Tibial nerve (tissue), 4 donors: ENCODE data around the gene NSUN6. TPM values are rescaled to one million over a fixed set of nuclear protein-coding genes. Genes with fewer than 3 reads are reported as not detected.
A peak's percentile ranks its signal among the peaks of the same experiment; 100 is the strongest.

Source experiments
- DNase-seq, 2 donors: peaks; one replicate each; pipeline ENCODE4 v3.0.0-alpha.2; 2019; ENCODE audit warnings: low spot score in 2 of 2
- H3K27ac ChIP-seq, 4 donors: fragments of 200-600 bp; sonication (generic) in 3 of 4; one replicate each; pipeline ENCODE4 v1.5.1; 2017 to 2019; ENCODE audit warnings: mild to moderate bottlenecking in 1 of 4
- H3K27me3 ChIP-seq, 2 donors: fragments of 200-600 bp; sonication (generic) in 1 of 2; one replicate each; pipeline versions ENCODE4 v1.5.1 to v1.6.0; 2017 to 2019
- H3K36me3 ChIP-seq, 3 donors: fragments of 200-600 bp; sonication (generic); one replicate each; pipeline ENCODE4 v1.5.1; 2018 to 2019
- H3K4me1 ChIP-seq, 4 donors: fragments of 200-600 bp; sonication (generic) in 3 of 4; one replicate each; pipeline ENCODE4 v1.5.1; 2017 to 2019
- H3K4me3 ChIP-seq, 4 donors: fragments of 200-600 bp; sonication (generic) in 3 of 4; one replicate each; pipeline ENCODE4 v1.5.1; 2017 to 2019; ENCODE audit warnings: mild to moderate bottlenecking in 1 of 4, moderate library complexity in 1 of 4
- H3K9me3 ChIP-seq, 4 donors: fragments of 200-600 bp; sonication (generic) in 3 of 4; one replicate each; pipeline ENCODE4 v1.5.1; 2017 to 2019
- EP300 ChIP-seq, 2 donors: sonication (generic); formaldehyde crosslinking; IDR thresholded peaks; one replicate each; pipeline ENCODE4 v1.6.1; 2017; ENCODE audit warnings: antibody characterized with exemption in 2 of 2, mild to moderate bottlenecking in 1 of 2
- POLR2A ChIP-seq, 2 donors: fragments of 450-650 bp; IDR thresholded peaks; one replicate each; pipeline ENCODE4 v1.6.1; 2017; ENCODE audit warnings: antibody characterized with exemption in 2 of 2, mild to moderate bottlenecking in 2 of 2, moderate library complexity in 2 of 2
- WGBS, 2 donors: methylation state at CpG; one replicate each; pipeline ENCODE4 v1.1.5; 2018; 5-methylcytosine and 5-hydroxymethylcytosine counted together
- total RNA-seq, 4 donors: library from RNA; depleted of rRNA; stranded (reverse); fragments of >200 nt; gene quantifications; one replicate each; pipeline ENCODE4 v1.1.0, GENCODE V29; 2016
- TF ChIP-seq, protein P1 (sequence below), 5 experiments: fragments of 200-600 bp in 3 of 5; fragments of 450-650 bp in 2 of 5; sonication (generic) in 3 of 5; IDR thresholded peaks; one replicate each; pipeline ENCODE4 v1.5.1; 2016 to 2019; ENCODE audit warnings: antibody characterized with exemption in 5 of 5, mild to moderate bottlenecking in 3 of 5, moderate library complexity in 2 of 5

The NSUN6 gene
- total RNA-seq, 4 donors from 2014 or later, result 15.6 to 30.6 (median 24.7) TPM

DNA sequence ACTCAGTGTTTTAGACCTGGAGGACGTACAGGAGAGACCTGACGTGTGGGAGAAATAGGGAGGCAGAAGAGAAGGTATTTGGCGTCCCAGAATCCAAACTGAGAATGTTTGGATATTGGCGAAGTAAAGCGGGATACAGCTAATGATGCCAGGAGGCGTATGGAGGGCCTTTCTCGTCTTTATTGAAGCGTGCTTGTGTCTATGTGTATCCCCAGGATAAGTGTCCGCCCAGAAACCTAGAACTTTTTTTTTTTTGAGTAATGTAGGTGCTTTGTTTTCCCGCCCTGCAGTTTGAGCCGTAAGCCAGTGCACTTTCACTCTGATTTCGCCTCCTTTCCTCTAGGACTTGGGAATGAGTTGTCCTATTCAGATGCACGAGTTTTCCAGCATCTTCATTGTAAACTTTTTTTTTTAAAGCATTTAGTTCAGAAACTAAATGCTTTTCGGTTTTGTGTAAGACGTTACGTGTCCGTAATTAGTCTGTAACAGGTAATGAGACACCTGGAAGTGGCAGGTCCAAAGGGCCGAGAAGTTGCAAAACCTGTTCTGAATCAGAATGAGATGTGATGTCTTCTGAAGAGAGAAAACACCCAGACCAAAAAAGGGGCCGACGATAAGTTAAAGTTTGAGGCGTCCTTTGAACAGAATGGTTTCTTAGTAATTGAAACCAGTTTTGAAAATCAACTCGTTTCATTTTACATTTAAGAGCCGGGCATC, 8.6 kb upstream of the NSUN6 start:
- H3K27ac ChIP-seq, result peak overlapping the region; percentile 91 to 99 (median 96)
- H3K4me3 ChIP-seq, result peak overlapping the region; percentile 75 to 97 (median 90)
- TF ChIP-seq, protein P1, sequence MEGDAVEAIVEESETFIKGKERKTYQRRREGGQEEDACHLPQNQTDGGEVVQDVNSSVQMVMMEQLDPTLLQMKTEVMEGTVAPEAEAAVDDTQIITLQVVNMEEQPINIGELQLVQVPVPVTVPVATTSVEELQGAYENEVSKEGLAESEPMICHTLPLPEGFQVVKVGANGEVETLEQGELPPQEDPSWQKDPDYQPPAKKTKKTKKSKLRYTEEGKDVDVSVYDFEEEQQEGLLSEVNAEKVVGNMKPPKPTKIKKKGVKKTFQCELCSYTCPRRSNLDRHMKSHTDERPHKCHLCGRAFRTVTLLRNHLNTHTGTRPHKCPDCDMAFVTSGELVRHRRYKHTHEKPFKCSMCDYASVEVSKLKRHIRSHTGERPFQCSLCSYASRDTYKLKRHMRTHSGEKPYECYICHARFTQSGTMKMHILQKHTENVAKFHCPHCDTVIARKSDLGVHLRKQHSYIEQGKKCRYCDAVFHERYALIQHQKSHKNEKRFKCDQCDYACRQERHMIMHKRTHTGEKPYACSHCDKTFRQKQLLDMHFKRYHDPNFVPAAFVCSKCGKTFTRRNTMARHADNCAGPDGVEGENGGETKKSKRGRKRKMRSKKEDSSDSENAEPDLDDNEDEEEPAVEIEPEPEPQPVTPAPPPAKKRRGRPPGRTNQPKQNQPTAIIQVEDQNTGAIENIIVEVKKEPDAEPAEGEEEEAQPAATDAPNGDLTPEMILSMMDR (IDR thresholded peaks at IDR 0.05), result no peak
- TF ChIP-seq POLR2A (IDR thresholded peaks at IDR 0.05) (no peak), EP300 (IDR thresholded peaks at IDR 0.05) (no peak)
- H3K36me3 ChIP-seq, result no peaks in the 10 kb centered on the region
- no peaks in the 10 kb centered on the region for H3K9me3 ChIP-seq
- DNase-seq, result no peak
- H3K27me3 ChIP-seq, result no peaks in the 10 kb centered on the region
- peaks cover 0 to 42% (median 20%) of the 10 kb centered on the region in 4 donors for H3K4me1 ChIP-seq
- 1 to 2% methylated on average over 23 of the region's 23 CpGs for WGBS, 2 donors

DNA sequence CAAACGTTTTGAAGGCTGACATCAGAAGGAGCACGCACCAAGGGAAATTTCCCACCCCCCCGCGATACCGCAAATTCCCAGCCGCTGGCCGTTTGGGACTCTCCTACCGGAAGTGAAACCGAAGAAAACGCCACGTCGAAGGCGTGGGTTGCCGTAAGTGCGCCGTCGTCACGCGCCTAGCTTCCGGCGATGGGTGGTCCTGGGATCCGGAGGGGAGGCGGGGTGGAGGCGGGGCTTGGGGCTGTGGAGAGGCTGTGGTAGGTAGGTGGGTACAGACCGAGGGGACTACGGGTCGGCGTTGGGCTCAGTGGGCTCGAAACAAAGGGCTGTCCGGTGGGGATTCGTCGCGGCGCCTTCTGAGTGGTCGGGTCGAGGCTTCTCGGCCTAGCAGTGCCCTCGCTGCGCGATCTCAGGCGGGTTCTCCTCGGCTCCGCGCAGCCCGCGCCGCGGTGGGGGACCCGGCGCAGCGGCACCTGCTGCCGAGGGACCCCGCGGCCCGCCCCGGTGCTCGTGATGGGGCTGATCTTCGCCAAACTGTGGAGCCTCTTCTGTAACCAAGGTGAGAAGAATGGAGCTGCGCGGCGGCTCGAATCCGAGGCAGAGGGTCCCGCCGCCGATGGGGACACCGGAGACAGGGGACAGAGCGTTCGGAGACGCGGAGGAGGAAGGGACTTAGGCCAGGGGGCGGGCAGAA, 7.9 kb upstream of the NSUN6 start, which contains the start of gene ARL5B:
Gene ARL5B (plus strand): TSS at position 307 of the 694 bp plus-strand sequence. CDS start 207 bp downstream, at position 514.
- H3K4me1 ChIP-seq, result peaks cover 0 to 37% (median 20%) of the 10 kb centered on the region in 4 donors
- peak; percentile 95 to 97 for DNase-seq
- no peaks in the 10 kb centered on the region for H3K27me3 ChIP-seq
- no peaks in the 10 kb centered on the region for H3K36me3 ChIP-seq
- H3K4me3 ChIP-seq, result peak within 1 kb of the TSS; percentile 75 to 97 (median 90)
- no peaks in the 10 kb centered on the region for H3K9me3 ChIP-seq
- peak; percentile 94 to 98 for TF ChIP-seq EP300 (IDR thresholded peaks at IDR 0.05)
- TF ChIP-seq, protein P1 (IDR thresholded peaks at IDR 0.05), result peak in 2 of 5 experiments; percentile 8 to 34
- TF ChIP-seq POLR2A (IDR thresholded peaks at IDR 0.05), result peak; percentile 40 to 85
- WGBS, 2 donors, result 0% methylated on average over 42 to 62 of the region's 72 CpGs
- peak within 1 kb of the TSS; percentile 91 to 99 (median 96) for H3K27ac ChIP-seq

DNA sequence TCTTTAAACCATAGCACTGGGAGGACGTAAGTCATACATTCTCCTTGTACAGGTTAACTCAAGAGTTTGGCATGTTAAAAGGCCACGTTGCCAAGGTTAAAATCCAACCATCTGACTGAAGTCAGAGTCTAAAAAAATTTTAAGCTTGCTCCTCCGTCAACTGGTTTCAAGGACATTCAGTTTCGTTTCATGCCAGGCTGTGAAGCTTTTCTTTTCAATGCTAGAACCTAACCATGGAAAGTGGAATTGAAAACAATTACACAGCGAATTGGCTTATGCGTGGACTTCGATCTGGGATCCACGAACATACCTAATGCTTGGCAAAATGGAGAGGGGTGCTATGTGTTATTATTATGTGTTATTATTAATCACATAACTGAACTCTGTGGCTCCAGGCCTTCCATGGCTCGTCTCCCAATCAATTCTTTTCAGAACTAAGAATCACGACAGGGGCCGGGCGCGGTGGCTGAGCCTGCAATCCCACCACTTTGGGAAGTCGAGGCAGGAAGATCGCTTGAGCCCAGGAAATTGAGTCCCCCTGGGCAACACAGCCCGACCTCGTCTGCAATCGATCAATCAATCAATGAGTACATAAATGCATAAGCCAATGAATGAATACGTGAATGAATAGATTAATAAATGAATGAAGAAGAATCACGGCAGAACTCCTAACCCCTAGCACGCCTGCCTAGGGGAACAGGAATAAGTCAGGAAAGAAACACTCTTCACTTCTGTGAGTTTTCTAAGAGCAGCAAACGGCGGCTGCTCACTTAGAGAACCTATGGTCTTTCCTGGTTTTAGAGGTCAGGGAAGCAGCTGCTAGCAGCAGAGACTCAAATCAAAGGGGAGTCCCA, 7.1 kb upstream of the NSUN6 start:
- peak in 1 of 2 donors; percentile 11 for DNase-seq
- Histone ChIP-seq H3K27me3 (no peaks in the 10 kb centered on the region), H3K4me1 (peaks cover 0 to 37% (median 20%) of the 10 kb centered on the region in 4 donors), H3K4me3 (peak overlapping the region; percentile 75 to 97 (median 90)), H3K27ac (peak overlapping the region; percentile 91 to 99 (median 96)), H3K9me3 (no peaks in the 10 kb centered on the region), H3K36me3 (peaks cover 0 to 2% (median 0%) of the 10 kb centered on the region in 3 donors)
- 14 to 19% methylated on average over 23 of the region's 23 CpGs for WGBS, 2 donors
- TF ChIP-seq EP300 (IDR thresholded peaks at IDR 0.05), result no peak
- TF ChIP-seq, protein P1 (IDR thresholded peaks at IDR 0.05), result no peak
- TF ChIP-seq POLR2A (IDR thresholded peaks at IDR 0.05), result no peak

DNA sequence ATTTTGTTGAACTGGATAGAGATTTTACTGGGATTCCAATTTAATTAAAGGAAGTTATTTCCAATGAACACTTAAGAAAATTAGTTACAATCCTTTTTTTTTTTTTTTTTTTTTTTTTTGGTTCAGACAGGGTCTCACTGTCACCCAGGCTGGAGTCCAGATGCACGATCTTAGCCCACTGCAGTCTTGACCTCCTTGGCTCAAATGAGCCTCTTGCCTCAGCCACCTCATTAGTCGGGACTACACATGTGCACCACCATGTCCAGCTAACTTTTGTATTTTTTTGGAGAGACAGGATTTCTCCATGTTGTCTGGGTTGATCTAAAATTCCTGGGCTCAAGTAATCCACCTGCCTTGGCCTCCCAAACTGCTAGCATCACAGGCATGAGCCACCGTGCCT, 5.3 kb upstream of the NSUN6 start:
- DNase-seq, result no peak
- Histone ChIP-seq H3K27me3 (no peaks in the 10 kb centered on the region), H3K4me3 (no peak overlapping the region), H3K36me3 (peaks cover 0 to 2% (median 0%) of the 10 kb centered on the region in 3 donors), H3K9me3 (no peaks in the 10 kb centered on the region), H3K27ac (no peak overlapping the region), H3K4me1 (peaks cover 0 to 37% (median 17%) of the 10 kb centered on the region in 4 donors)
- WGBS, 2 donors, result 60 to 74% methylated on average over 3 of the region's 3 CpGs
- TF ChIP-seq, protein P1 (IDR thresholded peaks at IDR 0.05), result no peak
